ENCODE measurements around the gene FIZ1.

DNA sequence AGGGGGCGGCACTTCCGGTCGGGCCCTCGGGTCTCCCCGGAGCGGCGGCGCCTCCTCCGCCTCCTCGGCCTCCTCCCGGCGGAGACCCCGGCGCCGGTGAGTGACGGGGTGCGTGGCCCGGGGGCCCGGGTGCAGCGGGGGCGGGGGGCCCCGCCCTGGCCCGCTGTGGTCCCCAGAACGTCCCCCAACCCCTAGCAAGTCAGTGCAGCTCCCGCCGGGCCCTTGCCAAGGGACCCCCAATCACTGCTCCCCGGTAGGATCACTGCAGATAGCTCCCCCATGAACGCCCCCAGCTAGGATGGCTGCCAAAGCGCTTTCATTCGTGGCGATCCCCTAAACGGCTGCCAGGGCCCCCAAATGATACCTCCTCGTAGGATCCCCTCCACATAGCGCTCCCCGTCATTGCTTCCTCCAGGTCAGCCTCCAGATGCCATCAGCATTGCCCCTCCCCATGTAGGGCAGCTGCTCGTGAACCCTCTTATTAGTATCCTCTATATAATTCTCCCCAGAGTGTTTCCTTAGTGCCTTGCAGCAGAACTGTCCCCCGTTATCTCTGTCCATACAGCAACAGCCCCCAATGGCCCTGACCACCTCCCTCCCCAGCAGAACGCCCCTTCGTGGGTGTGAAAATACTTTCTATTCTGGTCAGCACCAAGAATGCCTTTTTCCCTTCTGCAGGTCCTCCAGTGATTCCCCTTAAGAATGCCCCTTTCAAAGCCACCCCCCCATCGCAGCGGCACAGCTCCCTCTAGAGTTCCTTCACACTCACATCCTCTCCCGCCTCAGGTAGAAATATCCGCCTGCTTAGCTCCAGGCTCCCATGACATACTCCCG lies 6.5 kb upstream of the FIZ1 start, which contains the start of gene ZNF865:
- TF ChIP-seq CTCF (IDR thresholded peaks at IDR 0.05) (peak; percentile 76), EZH2 (IDR thresholded peaks at IDR 0.05) (no peak), EZH2phosphoT487 (IDR thresholded peaks at IDR 0.05) (no peak)

Data from neural progenitor cell (in vitro differentiated cells).